HEK293 (cell line): ENCODE data around the gene UMAD1.

Source experiments
- GLI2 ChIP-seq: fragments of 450-650 bp; formaldehyde crosslinking; IDR thresholded peaks from 2 replicates; pipeline ENCODE4; 2017; ENCODE audit warnings: missing biosample characterization, missing genetic modification characterization, low read depth, borderline replicate concordance
- YY1 ChIP-seq: fragments of 450-650 bp; formaldehyde crosslinking; IDR thresholded peaks from 2 replicates; pipeline ENCODE4 v1.5.1; 2018; ENCODE audit warnings: missing biosample characterization, missing genetic modification characterization
- ZNF16 ChIP-seq: fragments of 450-650 bp; formaldehyde crosslinking; IDR thresholded peaks from 2 replicates; pipeline ENCODE4 v1.5.1; 2016; ENCODE audit warnings: low read depth, missing biosample characterization, missing genetic modification characterization
- ZNF274 ChIP-seq, 2 experiments: fragments of 200-500 bp in 1 of 2; fragments of 450-650 bp in 1 of 2; sonication (Bioruptor generic) in 1 of 2; formaldehyde crosslinking in 1 of 2; IDR thresholded peaks; 2 replicates each; pipeline versions ENCODE4 v1.5.1 to v1.6.1; 2014 to 2016; ENCODE audit warnings: borderline replicate concordance in 1 of 2, inconsistent platforms in 1 of 2, low read length in 1 of 2, missing biosample characterization in 1 of 2, missing genetic modification characterization in 1 of 2
- ZNF768 ChIP-seq: fragments of 450-650 bp; formaldehyde crosslinking; IDR thresholded peaks from 2 replicates; pipeline ENCODE4 v1.5.1; 2018; ENCODE audit warnings: missing biosample characterization, mild to moderate bottlenecking, missing genetic modification characterization
- ZNF830 ChIP-seq: fragments of 450-650 bp; IDR thresholded peaks from 2 replicates; pipeline ENCODE4 v1.5.0; 2018; ENCODE audit warnings: missing biosample characterization, missing genetic modification characterization, low read depth, mild to moderate bottlenecking, moderate library complexity

- TF ChIP-seq ZNF830 (no peak), ZNF768 (tag by site-specific recombination) (no peak), YY1 (tag by site-specific recombination) (no peak), ZNF16 (tag by site-specific recombination) (no peak), GLI2 (no peak), ZNF274 (IDR thresholded peaks at IDR 0.05; ENCODE audit: low read length) (no peak), ZNF274 (tag by site-specific recombination; IDR thresholded peaks at IDR 0.05; ENCODE audit: borderline replicate concordance) (no peak)
Observed at GRCh38 chr7:7848892-7849291, 208.3 kb downstream of the UMAD1 start.
